HG02973 (cell line): ENCODE results near the gene BRI3BP.

Experiments used
- ATAC-seq: cut with Tn5 transposase; IDR thresholded peaks from one replicate; pipeline ENCODE4 v1.9.1; 2021; ENCODE audit warnings: moderate library complexity; ENCODE audit not compliant: unreplicated experiment

Gene BRI3BP

GRCh38 chr12:124993626-124994436, at the start of gene BRI3BP:
TSS of gene BRI3BP (plus strand) at chr12:124993645. CDS start at chr12:124993791, 146 bp downstream.
- ATAC-seq = peak; percentile 34

- ATAC-seq = no peak
Measured at GRCh38 chr12:124946447-124946793, 47.0 kb upstream of the BRI3BP start.

GRCh38 chr12:124947013-124947412, 46.4 kb upstream of the BRI3BP start:
- ATAC-seq = no peak

GRCh38 chr12:124947561-124948398, 45.7 kb upstream of the BRI3BP start:
- ATAC-seq = no peak

GRCh38 chr12:124949066-124949465, 44.4 kb upstream of the BRI3BP start:
- ATAC-seq = no peak

- ATAC-seq = no peak
Measured at GRCh38 chr12:124949779-124950728, 43.4 kb upstream of the BRI3BP start.

GRCh38 chr12:124952295-124952694, 41.1 kb upstream of the BRI3BP start:
- ATAC-seq = no peak

GRCh38 chr12:124952801-124953200, 40.6 kb upstream of the BRI3BP start:
- no peak for ATAC-seq

GRCh38 chr12:124953689-124954405, 39.6 kb upstream of the BRI3BP start:
- no peak for ATAC-seq

GRCh38 chr12:124954771-124955170, 38.7 kb upstream of the BRI3BP start:
- no peak for ATAC-seq

GRCh38 chr12:124956571-124956970, 36.9 kb upstream of the BRI3BP start:
- no peak for ATAC-seq

- no peak for ATAC-seq
Measured at GRCh38 chr12:124961055-124961454, 32.4 kb upstream of the BRI3BP start.

- ATAC-seq = no peak
Measured at GRCh38 chr12:124963211-124963610, 30.2 kb upstream of the BRI3BP start.

- ATAC-seq = no peak
Measured at GRCh38 chr12:124964251-124964650, 29.2 kb upstream of the BRI3BP start.

- no peak for ATAC-seq
Measured at GRCh38 chr12:124964836-124965462, 28.5 kb upstream of the BRI3BP start.

GRCh38 chr12:124967016-124967739, 26.3 kb upstream of the BRI3BP start:
- no peak for ATAC-seq

GRCh38 chr12:124968656-124969055, 24.8 kb upstream of the BRI3BP start:
- no peak for ATAC-seq

GRCh38 chr12:124970647-124971402, 22.6 kb upstream of the BRI3BP start:
- no peak for ATAC-seq
